A673 (cell line): ENCODE measurements around the gene TTL. TPM values are rescaled to one million over a fixed set of nuclear protein-coding genes. Genes with fewer than 3 reads are reported as not detected.

ENCODE experiments used
- BruUV-seq: library from RNA; stranded (reverse); fragments of 400-500 nt; replicated peaks from 2 replicates; lab custom pipeline; 2021; lab: Mats Ljungman, UMichigan
- CTCF ChIA-PET: fragments of 300-600 bp; sonication (Branson Sonifier 250); formaldehyde crosslinking; loops from one replicate; lab custom pipeline; 2022; ENCODE audit warnings: antibody characterized with exemption; lab: Charles Lee
- POLR2A ChIA-PET: fragments of 300-600 bp; sonication (Branson Sonifier 250); formaldehyde crosslinking; loops from one replicate; lab custom pipeline; 2022; ENCODE audit warnings: antibody characterized with exemption; ENCODE audit not compliant: low non-redundant PET; lab: Charles Lee
- DNase-seq: peaks from one replicate; pipeline ENCODE4 v3.0.0-alpha.2; 2015; ENCODE audit warnings: low spot score
- H3K27ac ChIP-seq: fragments of 200-600 bp; sonication (generic); 2 replicates; pipeline ENCODE4 v1.5.1; 2016; ENCODE audit warnings: mixed run types, low read depth, mild to moderate bottlenecking, mixed read lengths, antibody characterized with exemption, low read length; ENCODE audit not compliant: poor library complexity, severe bottlenecking
- H3K27me3 ChIP-seq: fragments of 200-600 bp; sonication (generic); replicated peaks from 2 replicates; pipeline ENCODE4 v1.6.1; 2017; ENCODE audit warnings: mixed run types, low read depth, mild to moderate bottlenecking, mixed read lengths, antibody characterized with exemption, low read length; ENCODE audit not compliant: insufficient read depth, poor library complexity
- H3K36me3 ChIP-seq: fragments of 200-600 bp; sonication (generic); 2 replicates; pipeline ENCODE4 v1.6.1; 2016; ENCODE audit warnings: mixed run types, mild to moderate bottlenecking, mixed read lengths, antibody characterized with exemption, low read length; ENCODE audit not compliant: insufficient read depth, poor library complexity, severe bottlenecking
- H3K4me1 ChIP-seq: fragments of 200-600 bp; sonication (generic); 2 replicates; pipeline ENCODE4 v1.6.1; 2017; ENCODE audit warnings: mixed run types, mild to moderate bottlenecking, mixed read lengths, antibody characterized with exemption, low read length; ENCODE audit not compliant: insufficient read depth, poor library complexity, severe bottlenecking
- H3K4me3 ChIP-seq: fragments of 200-600 bp; sonication (generic); 2 replicates; pipeline ENCODE4 v1.5.1; 2016; ENCODE audit warnings: low read depth, mixed run types, mild to moderate bottlenecking, mixed read lengths, low read length; ENCODE audit not compliant: poor library complexity, severe bottlenecking
- H3K9me3 ChIP-seq: fragments of 200-600 bp; sonication (generic); 2 replicates; pipeline ENCODE4 v1.6.1; 2016; ENCODE audit warnings: mixed run types, low read depth, mild to moderate bottlenecking, mixed read lengths, antibody characterized with exemption, low read length; ENCODE audit not compliant: poor library complexity, severe bottlenecking
- CTCF ChIP-seq: fragments of 300-800, 200-600 bp; sonication (generic); conservative IDR thresholded peaks from 2 replicates; pipeline ENCODE4 v1.5.1; 2017; ENCODE audit warnings: low read depth, mild to moderate bottlenecking, antibody characterized with exemption, low read length, moderate library complexity, mixed read lengths
- EZH2 ChIP-seq: fragments of 200-600 bp; sonication (generic); IDR thresholded peaks from 2 replicates; pipeline ENCODE4 v1.6.1; 2017; ENCODE audit warnings: borderline replicate concordance, low read depth, mild to moderate bottlenecking, mixed read lengths, antibody characterized with exemption, low read length; ENCODE audit not compliant: poor library complexity, severe bottlenecking
- intact Hi-C: fragments of 100-400 bp; cut with micrococcal nuclease; formaldehyde crosslinking; loops from one replicate; pipeline ENCODE4 v1.10.0; 2022; ENCODE audit not compliant: unreplicated experiment
- total RNA-seq: library from RNA; stranded (reverse); gene quantifications from 2 replicates; pipeline ENCODE4 v1.2.3, GENCODE V29; 2021

TTL gene
- total RNA-seq, 1 experiment from 2014 or later = 146 TPM

GRCh38 chr2:112491946-112492345 is 10.0 kb downstream of the TTL start:
- TF ChIP-seq CTCF = no peak
- TF ChIP-seq EZH2 = no peak
- CTCF ChIA-PET = no interaction called here
- Histone ChIP-seq H3K27me3 (no peaks in the 10 kb centered on the region), H3K9me3 (no peaks in the 10 kb centered on the region), H3K4me1 (peaks cover 30% of the 10 kb centered on the region), H3K27ac (no peak overlapping the region), H3K4me3 (no peak overlapping the region), H3K36me3 (peaks cover 29% of the 10 kb centered on the region)
- POLR2A ChIA-PET = no interaction called here
- no TSS peak for BruUV-seq
- no peak for DNase-seq
- intact Hi-C loops = no loop called here

GRCh38 chr2:112493048-112493447 is 11.1 kb downstream of the TTL start:
- Histone ChIP-seq H3K27ac (peak overlapping the region; percentile 66), H3K9me3 (no peaks in the 10 kb centered on the region), H3K4me1 (peaks cover 26% of the 10 kb centered on the region), H3K4me3 (no peak overlapping the region), H3K27me3 (no peaks in the 10 kb centered on the region), H3K36me3 (peaks cover 19% of the 10 kb centered on the region)
- BruUV-seq = no TSS peak
- TF ChIP-seq EZH2 (no peak), CTCF (peak; percentile 39; the same call in 1 of the 2 replicates)
- intact Hi-C loops = no loop called here
- DNase-seq = peak; percentile 42
- CTCF ChIA-PET = interaction anchor here (0.7 kb wide), 1 partner anchor 149 kb away, joined by 4 read pairs; no protein-coding TSS in a partner anchor
- POLR2A ChIA-PET = no interaction called here

- POLR2A ChIA-PET = no interaction called here
- CTCF ChIA-PET = no interaction called here
These were observed 12.1 kb downstream of the TTL start for GRCh38 chr2:112493858-112494648.

More at GRCh38 chr2:112493858-112494648, 12.1 kb downstream of the TTL start:
- Histone ChIP-seq H3K9me3 (no peaks in the 10 kb centered on the region), H3K4me1 (peaks cover 26% of the 10 kb centered on the region), H3K4me3 (peak overlapping the region; percentile 22), H3K36me3 (peaks cover 15% of the 10 kb centered on the region), H3K27me3 (no peaks in the 10 kb centered on the region), H3K27ac (peak overlapping the region; percentile 66)
- peak; percentile 94 for DNase-seq
- intact Hi-C loops = no loop called here
- TSS peak; percentile 20 for BruUV-seq
- TF ChIP-seq CTCF (no peak), EZH2 (no peak)
